OCI-LY7 (cell line): ENCODE data around the gene ARHGEF25.

Experiments used
- EZH2phosphoT487 ChIP-seq: fragments of 200-600 bp; sonication (generic); IDR thresholded peaks from 2 replicates; pipeline ENCODE4 v1.6.1; 2018; ENCODE audit warnings: low read depth, borderline replicate concordance, mild to moderate bottlenecking, mixed run types, antibody characterized with exemption, low read length, moderate library complexity, mixed read lengths
- TF ChIP-seq, protein P1 (sequence below): fragments of 200-600 bp; sonication (generic); conservative IDR thresholded peaks from 2 replicates; pipeline ENCODE4 v1.5.1; 2014; ENCODE audit warnings: mild to moderate bottlenecking, antibody characterized with exemption, low read length, moderate library complexity, mixed read lengths

DNA sequence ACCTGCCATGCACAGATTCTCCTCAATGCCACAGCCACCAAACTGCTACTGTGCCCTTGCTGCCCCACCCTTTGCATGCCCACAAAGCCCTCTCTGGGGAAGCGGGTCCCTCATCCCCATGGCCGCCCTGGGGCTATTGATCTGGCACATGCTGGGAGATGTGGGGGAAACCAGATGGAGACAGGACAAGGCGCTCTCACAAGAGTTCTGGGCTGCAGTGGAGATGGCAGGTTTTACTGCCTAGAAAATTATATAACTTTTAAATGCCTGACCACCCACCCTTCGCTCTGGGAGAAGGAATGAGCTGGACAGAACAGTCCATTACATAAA lies 30.8 kb upstream of the ARHGEF25 start:
- TF ChIP-seq EZH2phosphoT487 = no peak
- TF ChIP-seq, protein P1, sequence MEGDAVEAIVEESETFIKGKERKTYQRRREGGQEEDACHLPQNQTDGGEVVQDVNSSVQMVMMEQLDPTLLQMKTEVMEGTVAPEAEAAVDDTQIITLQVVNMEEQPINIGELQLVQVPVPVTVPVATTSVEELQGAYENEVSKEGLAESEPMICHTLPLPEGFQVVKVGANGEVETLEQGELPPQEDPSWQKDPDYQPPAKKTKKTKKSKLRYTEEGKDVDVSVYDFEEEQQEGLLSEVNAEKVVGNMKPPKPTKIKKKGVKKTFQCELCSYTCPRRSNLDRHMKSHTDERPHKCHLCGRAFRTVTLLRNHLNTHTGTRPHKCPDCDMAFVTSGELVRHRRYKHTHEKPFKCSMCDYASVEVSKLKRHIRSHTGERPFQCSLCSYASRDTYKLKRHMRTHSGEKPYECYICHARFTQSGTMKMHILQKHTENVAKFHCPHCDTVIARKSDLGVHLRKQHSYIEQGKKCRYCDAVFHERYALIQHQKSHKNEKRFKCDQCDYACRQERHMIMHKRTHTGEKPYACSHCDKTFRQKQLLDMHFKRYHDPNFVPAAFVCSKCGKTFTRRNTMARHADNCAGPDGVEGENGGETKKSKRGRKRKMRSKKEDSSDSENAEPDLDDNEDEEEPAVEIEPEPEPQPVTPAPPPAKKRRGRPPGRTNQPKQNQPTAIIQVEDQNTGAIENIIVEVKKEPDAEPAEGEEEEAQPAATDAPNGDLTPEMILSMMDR = no peak
